Activated T-cell treated with anti-CD3 and anti-CD28 coated beads for 4 hours (primary cell): ENCODE data around the gene ITPK1.

Source experiments
- DNase-seq: peaks from one replicate; pipeline ENCODE4 v3.0.0-alpha.2; 2020

The ITPK1 gene

GRCh38 chr14:93040443-93040842 lies 75.3 kb downstream of the ITPK1 start:
- DNase-seq, result no peak

- no peak for DNase-seq
Measured at GRCh38 chr14:93039649-93040315, 75.9 kb downstream of the ITPK1 start.

GRCh38 chr14:93037351-93037750 lies 78.4 kb downstream of the ITPK1 start:
- DNase-seq, result no peak

- no peak for DNase-seq
Measured at GRCh38 chr14:93036652-93037345, 78.9 kb downstream of the ITPK1 start.

GRCh38 chr14:93035917-93036651 lies 79.6 kb downstream of the ITPK1 start:
- DNase-seq, result no peak

- no peak for DNase-seq
Measured at GRCh38 chr14:93035585-93035916, 80.2 kb downstream of the ITPK1 start.

- DNase-seq, result no peak
Measured at GRCh38 chr14:93034671-93034994, 81.1 kb downstream of the ITPK1 start.

- DNase-seq, result peak; percentile 13
Measured at GRCh38 chr14:93033983-93034670, 81.6 kb downstream of the ITPK1 start.

- no peak for DNase-seq
Measured at GRCh38 chr14:93033084-93033982, 82.4 kb downstream of the ITPK1 start.

GRCh38 chr14:93032421-93032936 lies 83.2 kb downstream of the ITPK1 start:
- no peak for DNase-seq

- no peak for DNase-seq
Measured at GRCh38 chr14:93031505-93032315, 84.0 kb downstream of the ITPK1 start.

GRCh38 chr14:93030761-93031160 lies 85.0 kb downstream of the ITPK1 start:
- no peak for DNase-seq

- DNase-seq, result no peak
Measured at GRCh38 chr14:93029911-93030508, 85.7 kb downstream of the ITPK1 start.

GRCh38 chr14:93029417-93029816 lies 86.3 kb downstream of the ITPK1 start:
- no peak for DNase-seq

- DNase-seq, result no peak
Measured at GRCh38 chr14:93028724-93029076, 87.0 kb downstream of the ITPK1 start.

- no peak for DNase-seq
Measured at GRCh38 chr14:93027810-93028723, 87.7 kb downstream of the ITPK1 start.

GRCh38 chr14:93026339-93026738 lies 89.4 kb downstream of the ITPK1 start:
- no peak for DNase-seq

- DNase-seq, result no peak
Measured at GRCh38 chr14:93025055-93025454, 90.7 kb downstream of the ITPK1 start.

GRCh38 chr14:93024493-93024892 lies 91.2 kb downstream of the ITPK1 start:
- DNase-seq, result no peak
